ENCODE measurements around the gene PHEX. TPM values are rescaled to one million over a fixed set of nuclear protein-coding genes. Genes with fewer than 3 reads are reported as not detected.
A peak's percentile ranks its signal among the peaks of the same experiment; 100 is the strongest.

The PHEX gene
- total RNA-seq, 1 donor from 2014 or later: 0.64 TPM

- DNase-seq (ENCODE audit: low read depth in 2 of 2): no peak
These were observed 116.4 kb downstream of the PHEX start for GRCh38 chrX:22148565-22148964.

GRCh38 chrX:22150371-22150770 lies 118.2 kb downstream of the PHEX start:
- no peak for DNase-seq (ENCODE audit: low read depth in 2 of 2)

GRCh38 chrX:22155126-22155525 lies 123.0 kb downstream of the PHEX start:
- no peak for DNase-seq (ENCODE audit: low read depth in 2 of 2)

DNA sequence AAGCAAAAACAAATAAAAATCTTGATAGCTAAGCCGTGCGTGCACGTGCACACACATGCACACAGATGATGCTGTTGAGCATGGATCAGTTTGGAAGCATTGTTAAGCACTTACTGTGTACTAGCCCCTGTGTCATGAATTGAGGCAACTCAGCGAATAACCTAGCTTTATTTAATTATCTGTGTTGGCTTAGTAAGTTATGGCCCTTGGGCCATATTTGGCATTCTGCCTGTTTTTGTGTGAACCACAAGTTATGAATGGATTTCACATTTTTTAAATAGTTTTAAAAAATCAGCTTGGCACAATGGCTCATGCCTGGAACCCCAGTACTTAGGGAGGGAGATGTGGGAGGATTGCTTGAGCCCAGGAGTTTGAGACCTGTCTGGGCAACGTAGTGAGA lies 126.9 kb downstream of the PHEX start:
- DNase-seq (ENCODE audit: low read depth in 2 of 2): peak in 1 of 2 donors; percentile 14

DNA sequence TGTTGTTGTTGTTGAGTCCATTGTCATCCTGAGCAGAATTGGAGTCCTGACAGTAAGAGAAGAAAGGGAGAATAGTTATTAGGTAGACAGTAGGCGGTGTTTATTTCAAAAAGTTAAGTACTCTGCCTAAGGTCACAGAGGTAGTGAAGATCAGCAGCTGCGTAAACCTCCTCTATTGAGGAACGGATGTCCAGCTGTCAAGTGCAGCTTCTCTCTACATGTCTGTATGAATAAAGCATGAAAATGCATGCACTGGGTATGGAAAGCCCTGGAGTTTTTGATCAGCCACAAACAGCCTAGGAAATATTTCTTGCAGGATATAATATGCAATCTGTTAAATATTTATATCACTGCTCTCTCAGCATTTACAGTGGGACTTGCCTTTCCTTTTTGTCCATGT lies 131.2 kb downstream of the PHEX start:
- DNase-seq (ENCODE audit: low read depth in 2 of 2): peak in 1 of 2 donors; percentile 10

DNA sequence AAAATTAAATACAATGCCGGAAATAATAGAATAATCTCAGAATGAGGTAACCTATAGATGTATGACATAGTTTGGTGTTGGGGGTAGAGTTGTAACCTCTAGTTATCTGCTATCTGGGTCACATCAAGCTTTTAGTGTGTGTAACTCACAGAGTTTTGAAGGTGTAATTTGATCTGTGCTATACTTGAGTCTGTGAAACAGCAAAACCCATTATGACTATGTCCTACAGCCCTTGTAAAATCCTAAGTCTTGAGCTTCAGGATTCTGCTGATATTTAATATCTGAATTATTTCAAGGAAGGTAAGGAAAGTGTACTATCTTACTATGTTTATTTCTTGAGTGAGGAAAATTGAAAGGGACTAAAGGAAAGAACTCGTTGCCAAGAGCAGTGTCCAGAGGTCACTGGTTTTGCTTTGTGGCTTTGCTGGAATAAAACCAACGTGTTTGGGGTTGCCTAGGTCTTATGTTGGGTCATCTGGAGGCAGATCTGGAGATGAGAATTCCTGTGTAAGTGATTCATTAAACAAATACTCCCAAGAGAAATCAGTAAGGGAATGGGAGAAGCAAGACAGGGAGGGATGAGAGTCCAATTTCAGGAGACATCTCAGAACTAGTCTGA lies 132.8 kb downstream of the PHEX start:
- DNase-seq (ENCODE audit: low read depth in 2 of 2): no peak

DNA sequence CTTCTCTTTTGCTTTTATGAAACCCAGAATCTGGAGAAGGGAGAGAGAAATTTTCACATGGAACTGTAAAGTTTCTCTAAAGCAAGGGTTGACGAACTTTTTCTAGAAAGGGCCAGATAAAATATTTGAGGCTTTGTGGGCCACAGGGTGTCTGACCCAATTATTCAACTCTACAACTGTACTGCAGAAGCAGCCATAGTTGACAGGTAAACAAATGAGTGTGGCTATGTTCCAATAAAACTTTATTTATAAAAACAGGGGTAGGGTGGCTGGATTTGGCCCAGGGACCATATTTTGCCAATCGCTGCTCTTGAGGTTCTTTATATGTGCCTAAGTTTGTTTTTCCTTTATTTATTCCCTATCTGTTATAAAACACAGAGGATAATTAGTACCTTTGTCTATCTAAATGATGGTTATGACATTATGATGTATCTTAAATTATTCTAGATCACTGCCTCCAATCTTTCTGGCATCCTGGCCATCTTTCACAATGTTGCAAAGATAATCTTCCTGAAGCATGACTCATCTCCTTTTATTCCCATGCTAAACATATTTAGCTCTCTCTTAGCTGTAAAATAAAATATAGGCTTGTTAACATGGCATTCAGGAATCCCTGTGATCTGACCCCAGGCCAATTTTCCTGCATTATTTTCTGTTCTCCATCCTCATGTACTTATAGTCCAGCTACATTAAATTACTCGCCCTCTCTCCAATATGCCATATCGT lies 133.8 kb downstream of the PHEX start:
- peak in 1 of 2 donors; percentile 18 for DNase-seq (ENCODE audit: low read depth in 2 of 2)

GRCh38 chrX:22171287-22172060 lies 139.3 kb downstream of the PHEX start:
- DNase-seq (ENCODE audit: low read depth in 2 of 2): no peak

DNA sequence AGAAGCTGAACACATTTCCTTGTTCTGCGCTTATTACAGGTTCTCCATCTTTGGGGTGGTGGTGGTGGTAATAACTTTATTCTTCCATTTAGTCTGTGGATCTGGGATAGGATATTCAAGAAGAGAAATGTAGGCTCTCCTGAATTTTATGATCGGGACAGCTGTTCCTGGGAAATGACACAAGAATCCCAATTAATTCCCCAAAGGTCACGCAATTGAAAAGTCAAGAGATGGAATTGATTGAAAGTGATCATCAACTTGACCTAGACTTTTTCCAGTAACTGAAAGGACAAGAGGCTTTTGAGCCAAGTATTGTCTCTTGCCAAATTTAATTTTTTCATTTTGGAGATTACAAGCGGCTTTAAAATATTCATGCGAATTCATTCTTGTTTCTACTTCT lies 141.8 kb downstream of the PHEX start:
- no peak for DNase-seq (ENCODE audit: low read depth in 2 of 2)

GRCh38 chrX:22177950-22178515 lies 145.9 kb downstream of the PHEX start:
- DNase-seq (ENCODE audit: low read depth in 2 of 2): no peak

- DNase-seq (ENCODE audit: low read depth in 2 of 2): peak in 1 of 2 donors; percentile 40
These were observed 152.0 kb downstream of the PHEX start for GRCh38 chrX:22184096-22184495.

- DNase-seq (ENCODE audit: low read depth in 2 of 2): no peak
These were observed 154.0 kb downstream of the PHEX start for GRCh38 chrX:22186165-22186564.

DNA sequence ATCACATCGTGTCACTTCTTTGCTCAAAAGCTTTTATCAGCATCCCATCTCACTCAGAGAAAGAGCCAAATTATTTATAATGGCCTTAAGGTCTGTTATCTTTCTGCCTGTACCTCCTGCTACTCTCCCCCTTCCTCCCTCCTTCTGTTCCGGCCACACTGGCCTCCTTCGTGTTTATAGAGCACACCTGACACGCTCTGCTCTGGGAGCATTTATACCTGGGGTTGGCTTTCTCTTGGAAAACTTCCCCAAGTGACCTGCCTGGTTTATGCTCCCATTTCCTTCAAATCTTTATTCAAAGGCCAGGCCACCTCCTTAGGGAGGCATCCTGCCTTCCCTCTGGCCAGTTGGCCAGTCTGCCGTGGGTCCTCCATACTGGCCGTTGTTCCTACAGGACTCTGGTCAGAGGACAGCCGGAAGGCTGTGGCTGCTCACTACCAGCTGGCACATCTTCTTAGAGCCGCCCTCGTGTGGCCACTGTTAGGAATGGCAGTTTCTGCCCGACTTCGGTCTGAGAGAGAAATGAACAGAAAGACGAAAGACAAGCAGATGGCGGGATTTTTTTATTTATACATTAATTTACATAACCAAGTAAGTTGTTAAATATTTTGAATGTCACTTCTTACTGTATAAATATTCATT lies 160.4 kb downstream of the PHEX start:
- peak; percentile 29 to 61 for DNase-seq (ENCODE audit: low read depth in 2 of 2)

GRCh38 chrX:22193851-22194659 lies 161.9 kb downstream of the PHEX start:
- DNase-seq (ENCODE audit: low read depth in 2 of 2): no peak

DNA sequence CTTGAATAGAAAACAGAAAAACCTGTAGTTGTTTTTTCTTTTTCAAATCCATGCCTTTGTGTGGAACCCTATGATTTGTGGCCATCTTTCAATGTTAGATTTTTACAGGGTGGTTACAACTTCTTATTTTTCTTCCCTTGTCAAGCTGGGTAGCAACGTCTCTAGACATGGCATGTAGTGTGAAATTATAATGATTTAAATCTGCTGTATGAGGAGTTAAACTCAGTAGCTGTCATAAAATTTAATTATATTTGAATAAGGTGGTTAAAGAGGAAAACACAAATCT lies 162.5 kb downstream of the PHEX start:
- DNase-seq (ENCODE audit: low read depth in 2 of 2): no peak

DNA sequence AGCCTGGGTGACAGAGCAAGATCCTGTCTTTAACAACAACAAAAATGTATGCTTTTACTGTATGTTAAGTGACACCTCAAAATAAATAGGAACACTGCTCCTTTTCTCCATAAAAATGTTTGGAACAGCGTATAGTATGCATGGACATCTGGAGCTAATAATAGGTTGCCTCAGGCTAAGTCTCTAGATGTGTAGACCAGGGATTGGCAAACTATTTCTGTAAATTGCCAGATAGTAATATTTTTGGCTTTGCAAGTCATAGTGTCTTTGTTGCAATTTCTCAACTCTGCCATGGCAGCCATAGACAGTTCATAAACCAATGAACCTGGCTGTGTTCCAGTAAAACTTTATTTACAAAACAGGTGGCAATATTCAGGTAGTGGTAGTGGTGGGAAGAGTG lies 164.0 kb downstream of the PHEX start:
- no peak for DNase-seq (ENCODE audit: low read depth in 2 of 2)

- no peak for DNase-seq (ENCODE audit: low read depth in 2 of 2)
These were observed 170.1 kb downstream of the PHEX start for GRCh38 chrX:22202251-22202650.

DNA sequence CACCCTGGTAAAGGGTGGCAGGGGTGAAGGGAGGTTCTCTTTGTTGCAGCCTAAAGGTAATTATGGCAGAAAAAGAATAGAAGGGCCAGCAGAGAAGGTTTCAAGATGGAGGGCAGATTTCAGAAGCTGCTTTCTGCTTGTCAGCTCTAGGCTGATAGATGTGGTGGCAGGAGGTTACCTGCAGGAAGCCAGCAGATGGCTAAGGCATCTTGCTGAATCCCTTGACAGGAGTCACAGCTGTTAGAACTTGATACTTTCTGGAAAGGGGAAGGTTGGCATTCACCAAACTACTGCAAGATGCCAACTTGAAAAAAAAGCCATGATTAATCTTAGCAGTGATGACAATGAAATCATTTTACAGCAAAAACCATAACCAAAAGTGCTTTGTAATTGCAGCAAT lies 171.1 kb downstream of the PHEX start:
- DNase-seq (ENCODE audit: low read depth in 2 of 2): no peak

GRCh38 chrX:22206781-22207180 lies 174.7 kb downstream of the PHEX start:
- DNase-seq (ENCODE audit: low read depth in 2 of 2): no peak

GRCh38 chrX:22220941-22221340 lies 188.8 kb downstream of the PHEX start:
- DNase-seq (ENCODE audit: low read depth in 2 of 2): peak in 1 of 2 donors; percentile 53

GRCh38 chrX:22234380-22234779 lies 202.3 kb downstream of the PHEX start:
- DNase-seq (ENCODE audit: low read depth in 2 of 2): no peak
